GM23248 (cell line): ENCODE results near the gene RASA2.

Experiments
- EZH2 ChIP-seq: fragments of 200-600 bp; sonication (generic); IDR thresholded peaks from 2 replicates; pipeline ENCODE4 v1.6.1; 2018; ENCODE audit warnings: antibody characterized with exemption, mild to moderate bottlenecking; ENCODE audit not compliant: insufficient read depth, poor library complexity, severe bottlenecking
- EZH2phosphoT487 ChIP-seq: fragments of 200-600 bp; sonication (generic); IDR thresholded peaks from 2 replicates; pipeline ENCODE4 v1.6.1; 2018; ENCODE audit warnings: antibody characterized with exemption, moderate library complexity, mild to moderate bottlenecking, low read depth; ENCODE audit not compliant: insufficient read depth

- no peak for TF ChIP-seq EZH2
- TF ChIP-seq EZH2phosphoT487: no peak
Observed at GRCh38 chr3:141442914-141443313, 43.9 kb upstream of the RASA2 start.
